ENCODE measurements around the gene TNKS1BP1.

DNA sequence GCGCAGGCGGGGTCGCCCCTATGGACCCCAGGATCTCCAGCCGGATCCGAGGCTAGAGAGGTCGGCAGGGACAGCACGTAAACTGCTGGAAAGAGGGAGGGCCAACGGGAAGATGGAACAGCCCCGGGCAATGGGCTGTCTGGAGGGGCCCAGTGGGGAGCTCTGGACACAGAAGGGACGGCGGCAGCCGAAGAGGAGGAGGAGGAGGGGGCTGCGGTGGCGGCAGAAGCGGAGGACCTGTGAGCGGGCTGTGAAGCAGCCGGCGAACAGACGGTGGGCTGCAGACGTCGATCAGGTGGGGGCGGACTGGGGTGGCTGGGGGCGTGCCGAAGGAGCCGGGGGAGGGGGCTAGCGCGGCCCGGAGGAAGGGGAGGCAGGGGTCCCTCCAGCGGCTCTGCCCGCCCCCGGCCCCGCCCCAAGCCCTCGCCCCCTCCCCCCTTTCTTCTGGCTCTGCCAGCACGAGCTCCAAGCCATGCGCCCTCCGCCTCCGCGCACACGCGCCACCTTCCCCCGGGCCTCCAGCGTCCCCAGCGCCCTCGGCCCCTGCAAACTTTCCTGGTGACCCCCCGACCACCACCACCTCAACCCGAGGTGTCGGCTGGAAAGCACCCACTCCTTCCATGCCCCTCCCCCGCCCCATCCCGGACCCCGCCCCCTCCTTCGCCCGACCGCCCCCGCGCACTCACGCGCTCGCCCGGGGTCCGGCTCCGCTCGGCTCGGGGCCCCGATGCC is 432 bp downstream of the TNKS1BP1 start:
- TF ChIP-seq BHLHE40 (IDR thresholded peaks at IDR 0.05; ENCODE audit: borderline replicate concordance) (no peak), ARNT (IDR thresholded peaks at IDR 0.05) (no peak), SUZ12 (IDR thresholded peaks at IDR 0.05) (no peak), ZNF384 (IDR thresholded peaks at IDR 0.05) (no peak), SP1 (IDR thresholded peaks at IDR 0.05) (no peak), LEF1 (IDR thresholded peaks at IDR 0.05; ENCODE audit: borderline replicate concordance) (no peak), NFRKB (IDR thresholded peaks at IDR 0.05) (no peak), FOXK2 (IDR thresholded peaks at IDR 0.05) (no peak), L3MBTL2 (conservative IDR thresholded peaks at IDR 0.05) (no peak), TARDBP (IDR thresholded peaks at IDR 0.05) (no peak), HDGF (IDR thresholded peaks at IDR 0.05; ENCODE audit: borderline replicate concordance) (no peak), FOXM1 (IDR thresholded peaks at IDR 0.05; ENCODE audit: borderline replicate concordance) (no peak), ELF4 (IDR thresholded peaks at IDR 0.05) (no peak)
- TF ChIP-seq, protein P1, sequence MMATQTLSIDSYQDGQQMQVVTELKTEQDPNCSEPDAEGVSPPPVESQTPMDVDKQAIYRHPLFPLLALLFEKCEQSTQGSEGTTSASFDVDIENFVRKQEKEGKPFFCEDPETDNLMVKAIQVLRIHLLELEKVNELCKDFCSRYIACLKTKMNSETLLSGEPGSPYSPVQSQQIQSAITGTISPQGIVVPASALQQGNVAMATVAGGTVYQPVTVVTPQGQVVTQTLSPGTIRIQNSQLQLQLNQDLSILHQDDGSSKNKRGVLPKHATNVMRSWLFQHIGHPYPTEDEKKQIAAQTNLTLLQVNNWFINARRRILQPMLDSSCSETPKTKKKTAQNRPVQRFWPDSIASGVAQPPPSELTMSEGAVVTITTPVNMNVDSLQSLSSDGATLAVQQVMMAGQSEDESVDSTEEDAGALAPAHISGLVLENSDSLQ (IDR thresholded peaks at IDR 0.05): no peak
